Left ventricle myocardium inferior (tissue), 1 donor: Measurements from ENCODE around the gene BTBD1. TPM values are rescaled to one million over a fixed set of nuclear protein-coding genes. Genes with fewer than 3 reads are reported as not detected.

Experiments
- DNase-seq: peaks from one replicate; pipeline ENCODE4 v3.0.0-alpha.2; 2020
- H3K27ac ChIP-seq: fragments of 200-600 bp; replicated peaks from 2 replicates; pipeline ENCODE4 v1.8.0; 2021
- H3K27me3 ChIP-seq: fragments of 200-600 bp; 2 replicates; pipeline ENCODE4 v1.8.0; 2021; ENCODE audit warnings: low read depth
- H3K36me3 ChIP-seq: fragments of 200-600 bp; 2 replicates; pipeline ENCODE4 v1.8.0; 2021
- H3K4me1 ChIP-seq: fragments of 200-600 bp; 2 replicates; pipeline ENCODE4 v1.8.0; 2021
- H3K4me3 ChIP-seq: fragments of 200-600 bp; 2 replicates; pipeline ENCODE4 v1.8.0; 2021; ENCODE audit warnings: mild to moderate bottlenecking, moderate library complexity
- H3K9me3 ChIP-seq: fragments of 200-600 bp; replicated peaks from 2 replicates; pipeline ENCODE4 v1.8.0; 2021
- intact Hi-C: fragments of 100-400 bp; cut with micrococcal nuclease; formaldehyde crosslinking; loops from one replicate; pipeline ENCODE4 v1.11.0; 2022
- total RNA-seq: library from RNA; stranded (reverse); fragmentation: NEBNext Ultra II Directional; extraction: Animal tissue kit (Norgen Biotek cat#: 25700); gene quantifications from one replicate; pipeline ENCODE4 v1.2.1, GENCODE V29; 2021
- TF ChIP-seq, protein P1 (sequence below): fragments of 200-600 bp; IDR thresholded peaks from 2 replicates; pipeline ENCODE4 v1.8.0; 2021; ENCODE audit warnings: antibody characterized with exemption, mild to moderate bottlenecking, borderline replicate concordance
- donor health status: DM: no; HTN: yes; CAD: no; lungs with severe emphysema.

Gene BTBD1
- total RNA-seq, 1 donor from 2014 or later = 169 TPM

DNA sequence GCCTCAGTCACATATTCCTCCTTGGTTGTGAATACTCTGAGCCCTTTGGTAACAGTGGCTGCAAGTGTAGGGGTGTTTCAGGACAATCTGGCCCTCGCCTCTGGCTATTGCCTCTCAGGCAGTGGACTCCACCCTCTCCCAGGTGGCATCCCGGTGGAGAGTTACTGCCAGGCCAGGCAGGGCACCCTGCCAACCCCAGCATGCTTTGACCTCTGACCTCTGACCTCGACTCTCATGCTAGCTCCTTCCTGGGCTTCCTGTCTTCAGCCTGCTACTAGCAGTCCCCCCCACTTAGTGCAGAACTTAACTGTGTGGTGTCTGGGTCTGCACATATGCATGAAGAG lies 45.9 kb upstream of the BTBD1 start:
- intact Hi-C loops = no loop called here
- H3K27me3 ChIP-seq = no peaks in the 10 kb centered on the region
- H3K4me1 ChIP-seq = peaks cover 52% of the 10 kb centered on the region
- H3K9me3 ChIP-seq = no peaks in the 10 kb centered on the region
- H3K4me3 ChIP-seq = no peak overlapping the region
- TF ChIP-seq, protein P1, sequence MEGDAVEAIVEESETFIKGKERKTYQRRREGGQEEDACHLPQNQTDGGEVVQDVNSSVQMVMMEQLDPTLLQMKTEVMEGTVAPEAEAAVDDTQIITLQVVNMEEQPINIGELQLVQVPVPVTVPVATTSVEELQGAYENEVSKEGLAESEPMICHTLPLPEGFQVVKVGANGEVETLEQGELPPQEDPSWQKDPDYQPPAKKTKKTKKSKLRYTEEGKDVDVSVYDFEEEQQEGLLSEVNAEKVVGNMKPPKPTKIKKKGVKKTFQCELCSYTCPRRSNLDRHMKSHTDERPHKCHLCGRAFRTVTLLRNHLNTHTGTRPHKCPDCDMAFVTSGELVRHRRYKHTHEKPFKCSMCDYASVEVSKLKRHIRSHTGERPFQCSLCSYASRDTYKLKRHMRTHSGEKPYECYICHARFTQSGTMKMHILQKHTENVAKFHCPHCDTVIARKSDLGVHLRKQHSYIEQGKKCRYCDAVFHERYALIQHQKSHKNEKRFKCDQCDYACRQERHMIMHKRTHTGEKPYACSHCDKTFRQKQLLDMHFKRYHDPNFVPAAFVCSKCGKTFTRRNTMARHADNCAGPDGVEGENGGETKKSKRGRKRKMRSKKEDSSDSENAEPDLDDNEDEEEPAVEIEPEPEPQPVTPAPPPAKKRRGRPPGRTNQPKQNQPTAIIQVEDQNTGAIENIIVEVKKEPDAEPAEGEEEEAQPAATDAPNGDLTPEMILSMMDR = no peak
- peak overlapping the region; percentile 79 for H3K27ac ChIP-seq
- no peaks in the 10 kb centered on the region for H3K36me3 ChIP-seq
- no peak for DNase-seq

DNA sequence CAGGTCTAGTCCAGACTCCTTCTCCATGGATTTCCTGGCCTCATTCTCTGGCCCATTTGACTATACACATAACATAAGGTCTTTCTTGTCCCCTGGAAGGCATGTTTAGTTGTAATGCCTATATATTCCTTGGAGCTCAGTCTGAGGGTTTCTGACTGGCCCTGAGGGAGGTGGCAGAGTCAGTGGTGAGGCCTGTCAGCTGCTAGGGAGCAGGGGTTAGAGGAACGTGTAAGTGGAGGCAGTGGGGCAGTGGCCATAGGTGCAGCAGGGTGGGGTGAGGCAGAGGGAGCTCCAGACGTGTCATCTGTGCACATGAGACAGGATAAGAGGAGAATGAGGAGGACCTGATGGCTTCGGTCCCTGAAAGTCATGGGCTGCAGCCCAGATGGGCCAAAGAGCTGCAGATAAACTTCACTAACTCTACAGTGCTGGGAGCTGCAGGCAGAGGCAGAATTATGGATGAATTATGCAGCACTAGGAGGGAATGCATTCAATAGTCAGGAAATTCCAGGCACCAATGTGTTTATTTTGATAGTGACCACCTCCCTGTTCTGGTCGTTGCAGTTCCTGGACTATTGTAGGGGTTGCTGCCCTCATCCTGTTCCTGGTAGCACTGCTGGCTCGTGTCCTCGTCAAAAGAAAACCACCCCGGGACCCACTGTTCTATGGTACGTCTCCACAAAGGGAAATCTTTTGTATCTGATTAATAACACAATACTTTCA lies 45.3 kb upstream of the BTBD1 start:
- intact Hi-C loops = no loop called here
- Histone ChIP-seq H3K27ac (peak overlapping the region; percentile 79), H3K36me3 (no peaks in the 10 kb centered on the region), H3K4me1 (peaks cover 58% of the 10 kb centered on the region), H3K4me3 (no peak overlapping the region), H3K9me3 (no peaks in the 10 kb centered on the region), H3K27me3 (peaks cover 4% of the 10 kb centered on the region)
- TF ChIP-seq, protein P1 = no peak
- no peak for DNase-seq

DNA sequence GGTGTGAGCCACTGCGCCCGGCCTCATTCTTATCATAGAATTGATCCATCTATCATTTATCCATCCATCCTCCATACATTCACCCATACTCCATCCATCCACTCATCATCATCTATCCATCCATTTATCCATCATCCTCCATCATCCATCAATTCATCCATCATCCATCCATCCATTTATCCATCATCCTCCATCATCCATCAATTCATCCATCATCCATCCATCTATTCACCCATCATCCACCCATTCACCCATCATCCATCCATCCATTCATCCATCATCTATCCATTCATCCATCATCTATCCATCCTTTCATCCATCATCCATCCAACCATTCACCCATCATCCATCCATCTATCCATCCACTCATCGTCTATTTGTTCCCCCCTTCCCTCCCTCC lies 44.1 kb upstream of the BTBD1 start:
- H3K4me1 ChIP-seq = peaks cover 67% of the 10 kb centered on the region
- intact Hi-C loops = no loop called here

DNA sequence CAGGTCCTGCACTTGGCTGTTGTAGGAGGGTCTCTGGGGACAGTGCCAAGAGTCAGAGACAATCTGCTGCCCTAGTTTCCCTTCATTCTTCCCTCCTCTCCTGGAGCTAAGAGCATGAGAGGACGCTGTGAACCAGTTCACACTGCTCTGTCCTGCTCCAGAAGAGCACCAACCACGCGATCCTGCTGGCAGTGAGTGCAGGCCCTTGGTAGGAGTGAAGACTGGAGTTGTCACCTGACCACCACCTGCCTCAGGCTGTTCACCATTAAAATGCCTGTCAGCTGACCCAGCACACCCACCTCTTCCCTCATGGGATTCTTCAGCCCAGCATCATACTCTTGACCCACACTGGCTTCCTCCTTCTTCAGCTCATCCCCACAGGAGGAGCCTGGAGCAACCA lies 43.3 kb upstream of the BTBD1 start:
- intact Hi-C loops = no loop called here
- no peak for DNase-seq
- TF ChIP-seq, protein P1 = no peak
- H3K9me3 ChIP-seq = no peaks in the 10 kb centered on the region
- H3K36me3 ChIP-seq = no peaks in the 10 kb centered on the region
- H3K27me3 ChIP-seq = peaks cover 9% of the 10 kb centered on the region
- H3K4me1 ChIP-seq = peaks cover 67% of the 10 kb centered on the region
- peak overlapping the region; percentile 30 for H3K27ac ChIP-seq
- no peak overlapping the region for H3K4me3 ChIP-seq

More for the DNA sequence above, 44.1 kb upstream of the BTBD1 start:
- DNase-seq = no peak
- Histone ChIP-seq H3K27ac (peak overlapping the region; percentile 79), H3K4me3 (no peak overlapping the region), H3K9me3 (no peaks in the 10 kb centered on the region), H3K27me3 (peaks cover 9% of the 10 kb centered on the region), H3K36me3 (no peaks in the 10 kb centered on the region)
- TF ChIP-seq, protein P1 = no peak

DNA sequence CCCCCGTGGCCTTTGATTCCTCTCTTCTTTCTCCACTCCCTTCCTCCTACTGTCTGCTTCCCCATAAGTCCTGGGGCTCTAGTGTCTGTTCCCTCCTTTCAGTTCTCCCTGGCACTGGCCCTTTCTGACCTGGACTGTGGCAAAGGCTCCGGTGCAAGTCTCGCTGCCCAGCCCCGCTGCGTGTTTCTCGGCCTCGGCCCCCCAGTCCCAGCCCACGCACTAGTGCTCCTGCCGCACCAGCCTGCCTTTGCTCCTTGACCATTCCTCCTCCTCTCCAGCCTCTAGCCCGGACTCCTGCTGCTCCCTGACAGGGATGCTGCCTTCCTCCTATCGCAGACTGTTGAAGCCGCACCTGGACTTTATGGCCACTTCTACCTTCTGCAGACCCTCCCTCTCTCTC lies 42.5 kb upstream of the BTBD1 start:
- Histone ChIP-seq H3K4me3 (peak overlapping the region; percentile 78), H3K36me3 (no peaks in the 10 kb centered on the region), H3K27me3 (peaks cover 9% of the 10 kb centered on the region), H3K4me1 (peaks cover 66% of the 10 kb centered on the region), H3K27ac (peak overlapping the region; percentile 74), H3K9me3 (no peaks in the 10 kb centered on the region)
- intact Hi-C loops = no loop called here
- no peak for DNase-seq
- TF ChIP-seq, protein P1 = no peak
